ENCODE results near the gene CD70. TPM values are rescaled to one million over a fixed set of nuclear protein-coding genes. Genes with fewer than 3 reads are reported as not detected.

Gene CD70
- total RNA-seq, 1 experiment from 2014 or later, result 45.4 TPM

GRCh38 chr19:6596621-6597020 lies 5.7 kb upstream of the CD70 start:
- ChIA-PET CTCF (no interaction called here), POLR2A (no interaction called here)
- ATAC-seq, result no peak
- BruUV-seq (replicated peaks), result no TSS peak
- no peaks in the 10 kb centered on the region for H3K36me3 ChIP-seq (ENCODE audit: control insufficient read depth, insufficient read depth, low read length)
- no peak overlapping the region for H3K4me3 ChIP-seq (ENCODE audit: low read depth in 2 of 2, low read length in 2 of 2)
- TF ChIP-seq TCF7L2 (IDR thresholded peaks at IDR 0.05; ENCODE audit: low read depth, low read length) (no peak), CTCF (IDR thresholded peaks at IDR 0.05) (no peak), POLR2AphosphoS5 (IDR thresholded peaks at IDR 0.05; ENCODE audit: low read depth, low read length) (no peak), SIN3A (IDR thresholded peaks at IDR 0.05; ENCODE audit: borderline replicate concordance, insufficient read depth, low read depth, low read length) (no peak), REST (IDR thresholded peaks at IDR 0.05; ENCODE audit: insufficient read depth in 1 of 2, low read depth in 2 of 2, low read length in 1 of 2) (no peak)
- no peak for DNase-seq (ENCODE audit: low read depth, low spot score)
- no peaks in the 10 kb centered on the region for H3K4me1 ChIP-seq (ENCODE audit: control insufficient read depth, insufficient read depth, low read length)
- H3K27ac ChIP-seq (ENCODE audit: low read length), result no peak overlapping the region
- H3K9me3 ChIP-seq (ENCODE audit: control insufficient read depth, insufficient read depth, low read depth, low read length), result no peaks in the 10 kb centered on the region
- intact Hi-C loops (cut with micrococcal nuclease; ENCODE audit: unreplicated experiment), result no loop called here
- in situ Hi-C loops (cut with HindIII; ENCODE audit: low pct_unique_long_range_greater_than_20kb, low sequenced_read_pairs), result no loop called here
- H3K27me3 ChIP-seq (ENCODE audit: control insufficient read depth, insufficient read depth, low read length), result no peaks in the 10 kb centered on the region

- ATAC-seq (no peak), DNase-seq (ENCODE audit: low read depth, low spot score) (no peak)
- Histone ChIP-seq H3K9me3 (ENCODE audit: control insufficient read depth, insufficient read depth, low read depth, low read length) (no peaks in the 10 kb centered on the region), H3K4me3 (ENCODE audit: low read depth in 2 of 2, low read length in 2 of 2) (no peak overlapping the region), H3K27ac (ENCODE audit: low read length) (peak overlapping the region; percentile 4; the same call in 1 of the 2 replicates), H3K36me3 (ENCODE audit: control insufficient read depth, insufficient read depth, low read length) (no peaks in the 10 kb centered on the region), H3K4me1 (ENCODE audit: control insufficient read depth, insufficient read depth, low read length) (no peaks in the 10 kb centered on the region), H3K27me3 (ENCODE audit: control insufficient read depth, insufficient read depth, low read length) (no peaks in the 10 kb centered on the region)
- BruUV-seq (replicated peaks), result no TSS peak
- in situ Hi-C loops (cut with HindIII; ENCODE audit: low pct_unique_long_range_greater_than_20kb, low sequenced_read_pairs) (no loop called here), intact Hi-C loops (cut with micrococcal nuclease; ENCODE audit: unreplicated experiment) (no loop called here)
- CTCF ChIA-PET, result interaction anchor here (0.6 kb wide), 1 partner anchor 57 kb away, joined by 4 read pairs; no protein-coding TSS in a partner anchor
- POLR2A ChIA-PET, result no interaction called here
- no peak for TF ChIP-seq CTCF (IDR thresholded peaks at IDR 0.05)
- no peak for TF ChIP-seq SIN3A (IDR thresholded peaks at IDR 0.05; ENCODE audit: borderline replicate concordance, insufficient read depth, low read depth, low read length)
- no peak for TF ChIP-seq POLR2AphosphoS5 (IDR thresholded peaks at IDR 0.05; ENCODE audit: low read depth, low read length)
Observed at GRCh38 chr19:6593651-6594416, 2.9 kb upstream of the CD70 start.

All from Panc1 (cell line).